Adrenal gland (tissue), 12 donors: ENCODE results near the gene LIMS1. TPM values are rescaled to one million over a fixed set of nuclear protein-coding genes. Genes with fewer than 3 reads are reported as not detected.

Experiments
- DNase-seq, 7 donors: peaks; one replicate each; pipeline ENCODE4 v3.0.0-alpha.2; 2019 to 2020
- H3K27ac ChIP-seq, 5 donors: fragments of 200-600 bp; sonication (generic) in 4 of 5; 1 replicate in 3 of 5; 2 replicates in 2 of 5; pipeline versions ENCODE4 v1.5.1 to v1.8.0; 2016 to 2020; ENCODE audit warnings: mild to moderate bottlenecking in 1 of 5
- H3K27me3 ChIP-seq: fragments of 200-600 bp; 2 replicates; pipeline ENCODE4 v1.8.0; 2021
- H3K36me3 ChIP-seq, 2 donors: fragments of 200-600 bp; replicated peaks in 1 of 2; 1 replicate in 1 of 2; 2 replicates in 1 of 2; pipeline versions ENCODE4 v1.5.1 to v1.8.0; 2018 to 2022
- H3K4me1 ChIP-seq, 2 donors: fragments of 200-600 bp; replicated peaks in 1 of 2; 1 replicate in 1 of 2; 2 replicates in 1 of 2; pipeline versions ENCODE4 v1.5.1 to v1.8.0; 2018 to 2021
- H3K4me3 ChIP-seq, 4 donors: fragments of 200-600 bp; sonication (generic) in 3 of 4; one replicate each; pipeline ENCODE4 v1.5.1; 2016 to 2018
- H3K9me3 ChIP-seq, 3 donors: fragments of 200-600 bp; sonication (generic) in 1 of 3; replicated peaks in 1 of 3; 1 replicate in 2 of 3; 2 replicates in 1 of 3; pipeline versions ENCODE4 v1.5.1 to v1.8.0; 2016 to 2021
- CTCF ChIP-seq, 6 experiments: fragments of 450-650 bp in 4 of 6; fragments of 200-600 bp in 2 of 6; sonication (generic) in 1 of 6; IDR thresholded peaks; 1 replicate in 5 of 6; 2 replicates in 1 of 6; pipeline versions ENCODE4 v1.5.1 to v1.8.0; 2016 to 2021; ENCODE audit warnings: antibody characterized with exemption in 6 of 6, mild to moderate bottlenecking in 2 of 6, moderate library complexity in 1 of 6
- POLR2A ChIP-seq, 2 donors: fragments of 450-650 bp; IDR thresholded peaks; one replicate each; pipeline ENCODE4 v1.6.1; 2017; ENCODE audit warnings: antibody characterized with exemption in 2 of 2, mild to moderate bottlenecking in 2 of 2, moderate library complexity in 1 of 2
- WGBS, 4 donors: extraction: QIAGEN DNeasy Blood & Tissue Kit in 2 of 4; methylation state at CpG; one replicate each; pipeline versions ENCODE4 v1.1.5 to v1.1.7; 2013 to 2017; 5-methylcytosine and 5-hydroxymethylcytosine counted together
- intact Hi-C, 2 donors: fragments of 100-400 bp; cut with DNase I; formaldehyde crosslinking; loops; one replicate each; pipeline versions ENCODE4 v1.14.1 to v1.15.0; 2022 to 2023
- polyA plus RNA-seq, 3 donors: library from polyadenylated mRNA; stranded (reverse); fragments of 200-250 nt in 2 of 3; fragments of 350-450 nt in 1 of 3; fragmentation: Illumina TruSeq in 1 of 3; extraction: RNeasy Lipid Tissue Mini Kit (QIAGEN cat#74804) in 1 of 3; gene quantifications; one replicate each; pipeline ENCODE4 v1.2.3, GENCODE V29; 2013 to 2014
- total RNA-seq, 9 donors: library from RNA; depleted of rRNA in 4 of 9; stranded (reverse); fragments of >200 nt in 4 of 9; fragments of 120-200 nt in 1 of 9; fragmentation: NEBNext Ultra II Directional in 1 of 9; extraction: Animal tissue kit (Norgen Biotek cat#: 25700) in 1 of 9; gene quantifications; one replicate each; pipeline versions ENCODE4 v1.1.0 to v1.2.4, GENCODE V29; 2013 to 2023
- donor health status: healthy with polysubstance abuse.
- donor health status: Bipolar disorder and iron deficiency.
- donor health status: DM: yes; HTN: yes; CAD: no.
- donor health status: DM: no; HTN: no; CAD: no.
- donor health status: DM: no; HTN: no; CAD: no.
- donor health status: DM: yes; HTN: yes; CAD: no.

The LIMS1 gene
- total and polyA plus RNA-seq, 12 donors: 33.5 to 182 (median 111) TPM

GRCh38 chr2:108626995-108627394 is 92.7 kb downstream of the LIMS1 start:
- Histone ChIP-seq H3K9me3 (no peaks in the 10 kb centered on the region), H3K4me3 (no peak overlapping the region), H3K27ac (no peak overlapping the region), H3K36me3 (no peaks in the 10 kb centered on the region), H3K4me1 (peaks cover 5% of the 10 kb centered on the region in 2 donors), H3K27me3 (no peaks in the 10 kb centered on the region)
- 91 to 93% (median 92%) methylated on average over 2 of the region's 2 CpGs for WGBS, 4 donors
- DNase-seq: no peak
- TF ChIP-seq POLR2A (IDR thresholded peaks at IDR 0.05) (no peak), CTCF (IDR thresholded peaks at IDR 0.05) (no peak)
- intact Hi-C loops: no loop called here

- WGBS, 4 donors: 78 to 91% (median 90%) methylated on average over 4 of the region's 4 CpGs
Observed at GRCh38 chr2:108627911-108628567, 93.8 kb downstream of the LIMS1 start.

GRCh38 chr2:108628936-108629335 is 94.7 kb downstream of the LIMS1 start:
- H3K4me1 ChIP-seq: peaks cover 5 to 21% of the 10 kb centered on the region in 2 donors
- H3K4me3 ChIP-seq: no peak overlapping the region
- 91 to 97% (median 93%) methylated on average over 6 of the region's 6 CpGs for WGBS, 4 donors
- intact Hi-C loops: no loop called here
- no peak overlapping the region for H3K27ac ChIP-seq
- DNase-seq: no peak
- TF ChIP-seq CTCF (IDR thresholded peaks at IDR 0.05) (no peak), POLR2A (IDR thresholded peaks at IDR 0.05) (no peak)
- H3K36me3 ChIP-seq: no peaks in the 10 kb centered on the region
- no peaks in the 10 kb centered on the region for H3K9me3 ChIP-seq
- H3K27me3 ChIP-seq: no peaks in the 10 kb centered on the region

More at GRCh38 chr2:108627911-108628567, 93.8 kb downstream of the LIMS1 start:
- no peak for DNase-seq
- intact Hi-C loops: no loop called here
- Histone ChIP-seq H3K4me3 (no peak overlapping the region), H3K27me3 (no peaks in the 10 kb centered on the region), H3K27ac (no peak overlapping the region), H3K4me1 (peaks cover 5 to 12% of the 10 kb centered on the region in 2 donors), H3K9me3 (no peaks in the 10 kb centered on the region), H3K36me3 (no peaks in the 10 kb centered on the region)
- no peak for TF ChIP-seq POLR2A (IDR thresholded peaks at IDR 0.05)
- no peak for TF ChIP-seq CTCF (IDR thresholded peaks at IDR 0.05)

GRCh38 chr2:108629417-108629816 is 95.1 kb downstream of the LIMS1 start:
- no peaks in the 10 kb centered on the region for H3K27me3 ChIP-seq
- H3K27ac ChIP-seq: no peak overlapping the region
- TF ChIP-seq CTCF (IDR thresholded peaks at IDR 0.05) (no peak), POLR2A (IDR thresholded peaks at IDR 0.05) (no peak)
- H3K36me3 ChIP-seq: no peaks in the 10 kb centered on the region
- no peaks in the 10 kb centered on the region for H3K9me3 ChIP-seq
- WGBS, 4 donors: 68 to 78% (median 72%) methylated on average over 1 of the region's 1 CpG
- H3K4me3 ChIP-seq: no peak overlapping the region
- intact Hi-C loops: no loop called here
- peaks cover 5 to 26% of the 10 kb centered on the region in 2 donors for H3K4me1 ChIP-seq
- no peak for DNase-seq
